HCT116 (cell line): Measurements from ENCODE around the gene NLGN3. TPM values are rescaled to one million over a fixed set of nuclear protein-coding genes. Genes with fewer than 3 reads are reported as not detected.

Source experiments
- ATAC-seq: fragments of 200-7000 bp; cut with Tn5 transposase; 2 replicates; pipeline ENCODE4 v1.9.1; 2020; ENCODE audit warnings: mild to moderate bottlenecking, moderate library complexity
- BruUV-seq: library from RNA; stranded (reverse); fragments of 400-500 nt; replicated peaks from 2 replicates; lab custom pipeline; 2021; lab: Mats Ljungman, UMichigan
- CTCF ChIA-PET: fragments of 300-600 bp; sonication (Branson Sonifier 250); formaldehyde crosslinking; loops from one replicate; lab custom pipeline; 2021; ENCODE audit warnings: antibody characterized with exemption; lab: Charles Lee
- POLR2A ChIA-PET: fragments of 300-600, 350-600 bp; sonication (Branson Sonifier 250); formaldehyde crosslinking; loops from one replicate; lab custom pipeline; 2021; ENCODE audit warnings: antibody characterized with exemption; lab: Charles Lee
- RAD21 ChIA-PET, 2 experiments: fragments of 300-600 bp; sonication (Branson Sonifier 250); formaldehyde crosslinking; loops; one replicate each; lab custom pipeline; 2023; ENCODE audit warnings: low total read pairs in 2 of 2; ENCODE audit not compliant: uncharacterized antibody in 2 of 2, unreplicated experiment in 2 of 2, low non-redundant PET in 1 of 2; lab: Charles Lee
- DNase-seq: peaks from one replicate; pipeline ENCODE4 v3.0.0-alpha.2; 2010; ENCODE audit warnings: low read depth, low spot score
- H2AFZ ChIP-seq: fragments of 200-600 bp; shearing (Covaris generic), sonication (generic); 2 replicates; pipeline ENCODE4 v1.6.1; 2017; ENCODE audit warnings: low read depth, mixed run types, mixed read lengths, antibody characterized with exemption, low read length; ENCODE audit not compliant: poor library complexity, severe bottlenecking
- H3K27ac ChIP-seq: 2 replicates; pipeline ENCODE4 v1.5.1; 2012; ENCODE audit warnings: low read depth, low read length
- H3K27me3 ChIP-seq: fragments of 200-600 bp; sonication (generic); 2 replicates; pipeline ENCODE4 v1.6.1; 2016; ENCODE audit warnings: mixed run types, low read length, mixed read lengths; ENCODE audit not compliant: insufficient read depth
- H3K36me3 ChIP-seq, 2 experiments: fragments of 200-500 bp in 1 of 2; fragments of 200-600 bp in 1 of 2; sonication (Bioruptor generic) in 1 of 2; sonication (generic) in 1 of 2; 2 replicates each; pipeline versions ENCODE4 v1.5.1 to v1.6.1; 2014 to 2016; ENCODE audit warnings: low read length in 2 of 2, inconsistent platforms in 1 of 2, mixed read lengths in 1 of 2, mixed run types in 1 of 2; ENCODE audit not compliant: insufficient read depth in 2 of 2, control insufficient read depth in 1 of 2
- H3K4me1 ChIP-seq, 2 experiments: fragments of 200-600 bp in 1 of 2; sonication (generic) in 1 of 2; 2 replicates each; pipeline versions ENCODE4 v1.5.1 to v1.6.1; 2012 to 2017; ENCODE audit warnings: low read length in 2 of 2, inconsistent platforms in 1 of 2, mild to moderate bottlenecking in 1 of 2, mixed read lengths in 1 of 2, mixed run types in 1 of 2, moderate library complexity in 1 of 2; ENCODE audit not compliant: insufficient read depth in 2 of 2, control insufficient read depth in 1 of 2
- H3K4me2 ChIP-seq: fragments of 200-600 bp; sonication (generic); 2 replicates; pipeline ENCODE4 v1.6.1; 2017; ENCODE audit warnings: mixed run types, low read length, mixed read lengths
- H3K4me3 ChIP-seq, 2 experiments: fragments of 200-600 bp in 1 of 2; sonication (generic) in 1 of 2; replicated peaks in 1 of 2; 2 replicates each; pipeline ENCODE4 v1.5.1; 2011 to 2016; ENCODE audit warnings: low read length in 2 of 2, control low read depth in 1 of 2, low read depth in 1 of 2, mild to moderate bottlenecking in 1 of 2, mixed read lengths in 1 of 2, mixed run types in 1 of 2
- H3K79me2 ChIP-seq: fragments of 200-600 bp; sonication (generic); 2 replicates; pipeline ENCODE4 v1.6.1; 2017; ENCODE audit warnings: mild to moderate bottlenecking, mixed run types, low read length, moderate library complexity, mixed read lengths; ENCODE audit not compliant: insufficient read depth
- H3K9ac ChIP-seq: fragments of 200-600 bp; sonication (generic); 2 replicates; pipeline ENCODE4 v1.6.1; 2016; ENCODE audit warnings: low read length, mixed read lengths
- H3K9me2 ChIP-seq: fragments of 200-600 bp; sonication (generic), shearing (Covaris generic); 2 replicates; pipeline ENCODE4 v1.6.1; 2017; ENCODE audit warnings: mixed run types, mild to moderate bottlenecking, moderate library complexity; ENCODE audit not compliant: insufficient read depth
- H3K9me3 ChIP-seq, 2 experiments: fragments of 200-500 bp in 1 of 2; fragments of 200-600 bp in 1 of 2; sonication (Bioruptor generic) in 1 of 2; sonication (generic) in 1 of 2; 2 replicates each; pipeline ENCODE4 v1.6.1; 2014 to 2017; ENCODE audit warnings: low read length in 2 of 2, mixed read lengths in 2 of 2, inconsistent platforms in 1 of 2, low read depth in 1 of 2, mild to moderate bottlenecking in 1 of 2, mixed run types in 1 of 2, moderate library complexity in 1 of 2; ENCODE audit not compliant: control insufficient read depth in 1 of 2, insufficient read depth in 1 of 2
- H4K20me1 ChIP-seq: fragments of 200-600 bp; sonication (generic), shearing (Covaris generic); 2 replicates; pipeline ENCODE4 v1.6.1; 2017; ENCODE audit warnings: mixed run types, mild to moderate bottlenecking, moderate library complexity; ENCODE audit not compliant: insufficient read depth
- CEBPB ChIP-seq: IDR thresholded peaks from 2 replicates; pipeline ENCODE4 v1.6.1; 2012; ENCODE audit warnings: low read depth
- ELF1 ChIP-seq: IDR thresholded peaks from 2 replicates; pipeline ENCODE4 v1.6.1; 2012; ENCODE audit warnings: low read depth, borderline replicate concordance
- EZH2 ChIP-seq: fragments of 200-600 bp; sonication (generic); IDR thresholded peaks from 2 replicates; pipeline ENCODE4 v1.6.1; 2017; ENCODE audit warnings: antibody characterized with exemption, mixed run types
- JUND ChIP-seq: IDR thresholded peaks from 2 replicates; pipeline ENCODE4 v1.6.1; 2012
- POLR2A ChIP-seq: IDR thresholded peaks from 2 replicates; pipeline ENCODE4 v1.7.0; 2011; ENCODE audit warnings: borderline replicate concordance; ENCODE audit not compliant: insufficient read depth, insufficient read length; ENCODE audit errors: extremely low read depth
- RAD21 ChIP-seq: IDR thresholded peaks from 2 replicates; pipeline ENCODE4 v1.6.1; 2012; ENCODE audit warnings: low read depth, mild to moderate bottlenecking
- SIN3A ChIP-seq: IDR thresholded peaks from 2 replicates; pipeline ENCODE4 v1.6.1; 2012; ENCODE audit warnings: low read depth
- SP1 ChIP-seq: IDR thresholded peaks from 2 replicates; pipeline ENCODE4 v1.6.1; 2012; ENCODE audit warnings: low read depth
- SRF ChIP-seq: IDR thresholded peaks from 2 replicates; pipeline ENCODE4 v1.6.1; 2012; ENCODE audit warnings: low read depth
- TCF7L2 ChIP-seq: IDR thresholded peaks from 2 replicates; pipeline ENCODE4 v1.7.0; 2011; ENCODE audit warnings: borderline replicate concordance, inconsistent platforms; ENCODE audit not compliant: insufficient read depth, insufficient read length; ENCODE audit errors: extremely low read depth
- YY1 ChIP-seq: IDR thresholded peaks from 2 replicates; pipeline ENCODE4 v1.6.1; 2011; ENCODE audit warnings: low read length, low read depth, moderate library complexity, mild to moderate bottlenecking; ENCODE audit not compliant: insufficient replicate concordance; ENCODE audit errors: extremely low read depth
- ZBTB33 ChIP-seq: IDR thresholded peaks from 2 replicates; pipeline ENCODE4 v1.6.1; 2011; ENCODE audit warnings: mild to moderate bottlenecking, low read length, moderate library complexity; ENCODE audit not compliant: insufficient replicate concordance; ENCODE audit errors: extremely low read depth
- ZFX ChIP-seq: fragments of 450-650 bp; IDR thresholded peaks from 2 replicates; pipeline ENCODE4 v1.6.1; 2017
- ZNF274 ChIP-seq: fragments of 200-500 bp; sonication (Bioruptor generic); IDR thresholded peaks from 2 replicates; pipeline ENCODE4 v1.6.1; 2014; ENCODE audit warnings: mild to moderate bottlenecking, low read depth, low read length, inconsistent platforms
- intact Hi-C: fragments of 100-400 bp; cut with micrococcal nuclease; formaldehyde crosslinking; loops from 2 replicates; pipeline ENCODE4 v1.10.0; 2022
- total RNA-seq: library from RNA; stranded (reverse); gene quantifications from one replicate; pipeline ENCODE4 v1.2.1, GENCODE V29; 2021; ENCODE audit not compliant: unreplicated experiment

The NLGN3 gene
- total RNA-seq, 1 experiment from 2014 or later = 1.4 TPM

DNA sequence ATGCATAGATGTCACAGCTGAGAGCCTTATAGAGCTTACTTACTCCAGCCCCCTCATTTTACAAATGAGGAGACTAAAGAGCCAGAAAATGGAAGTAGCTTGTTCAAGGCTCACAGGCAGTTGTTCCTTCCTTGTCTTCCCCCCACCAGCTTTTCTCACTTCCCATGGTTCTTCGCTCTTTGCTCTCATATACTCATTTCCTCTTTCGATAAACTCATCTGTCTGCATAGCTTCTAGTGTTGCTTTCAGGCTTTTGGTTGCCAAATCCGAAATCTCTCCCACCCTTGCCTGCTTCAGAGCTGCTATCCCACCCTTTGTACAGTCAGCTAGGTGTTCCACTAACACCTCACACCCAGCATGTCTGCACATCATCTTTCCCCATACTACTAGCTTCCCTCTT, 53.4 kb downstream of the NLGN3 start:
- BruUV-seq = no TSS peak
- no peak overlapping the region for H3K4me2 ChIP-seq
- intact Hi-C loops = no loop called here
- H3K9ac ChIP-seq = no peak overlapping the region
- TF ChIP-seq RAD21 = no peak
- no peak for TF ChIP-seq ZFX
- TF ChIP-seq SIN3A = no peak
- no peak for TF ChIP-seq ZNF274
- no peak for TF ChIP-seq YY1
- TF ChIP-seq POLR2A = no peak
- TF ChIP-seq ELF1 = no peak
- TF ChIP-seq ZBTB33 = no peak
- no peak for TF ChIP-seq SP1
- no peak for TF ChIP-seq JUND
- no peak for TF ChIP-seq EZH2
- no peak for TF ChIP-seq SRF
- no peak for TF ChIP-seq TCF7L2
- TF ChIP-seq CEBPB = no peak
- H3K36me3 ChIP-seq = no peaks in the 10 kb centered on the region
- no peaks in the 10 kb centered on the region for H3K79me2 ChIP-seq
- RAD21 ChIA-PET = no interaction called here
- no peaks in the 10 kb centered on the region for H4K20me1 ChIP-seq
- ATAC-seq (no peak), DNase-seq (no peak)
- H3K27ac ChIP-seq = no peak overlapping the region
- peaks cover 0 to 3% of the 10 kb centered on the region in 2 experiments; a peak in 1 of 4 replicates for H3K4me1 ChIP-seq
- POLR2A ChIA-PET = no interaction called here
- no peaks in the 10 kb centered on the region for H3K9me3 ChIP-seq
- H2AFZ ChIP-seq = no peak overlapping the region
- H3K9me2 ChIP-seq = no peaks in the 10 kb centered on the region
- no peak overlapping the region for H3K4me3 ChIP-seq
- no peaks in the 10 kb centered on the region for H3K27me3 ChIP-seq
- CTCF ChIA-PET = interaction anchor here (0.6 kb wide), 1 partner anchor 1925 kb away, joined by 3 read pairs; no protein-coding TSS in a partner anchor
